ENCODE data around the gene RTN4R.
"Not testable (repeated sequence)": the region's sequence is repeated elsewhere in the genome, so short reads cannot be mapped to it uniquely, and the experiment has no call there.

RTN4R gene

GRCh38 chr22:20290578-20291248 is 22.6 kb upstream of the RTN4R start:
- DNase-seq: no peak
- 77% methylated on average over 13 of the region's 13 CpGs for WGBS
- Histone ChIP-seq H3K27ac (ENCODE audit: low read length, poor library complexity, severe bottlenecking) (no peak overlapping the region), H2BK12ac (ENCODE audit: low read length in 2 of 2) (no peak overlapping the region), H3K4me1 (ENCODE audit: control insufficient read depth, insufficient read depth, low read depth, low read length) (peaks cover 2% of the 10 kb centered on the region), H4K91ac (ENCODE audit: low read length) (no peak overlapping the region), H3K18ac (ENCODE audit: low read depth in 1 of 2, low read length in 2 of 2) (no peak overlapping the region), H4K8ac (ENCODE audit: low read length) (no peak overlapping the region), H3K23ac (ENCODE audit: low read length in 2 of 2) (no peak overlapping the region), H2AK5ac (ENCODE audit: low read length, severe bottlenecking) (no peak overlapping the region), H3K14ac (ENCODE audit: low read length in 2 of 2) (no peak overlapping the region), H3K9me3 (ENCODE audit: control insufficient read depth, low read length) (no peaks in the 10 kb centered on the region), H3K4me3 (ENCODE audit: insufficient read depth in 1 of 2, low read depth in 1 of 2, low read length in 2 of 2) (no peak overlapping the region), H2BK5ac (ENCODE audit: low read depth, low read length, poor library complexity, severe bottlenecking) (no peak overlapping the region), H3K27me3 (ENCODE audit: control insufficient read depth in 1 of 2, insufficient read depth in 1 of 2, low read length in 2 of 2) (peaks cover 20 to 62% of the 10 kb centered on the region in 2 experiments), H2BK15ac (ENCODE audit: low read depth, poor library complexity, severe bottlenecking) (no peak overlapping the region), H2AFZ (ENCODE audit: low read depth, low read length) (no peak overlapping the region), H3K36me3 (ENCODE audit: control insufficient read depth in 1 of 2, insufficient read depth in 2 of 2, low read depth in 1 of 2, low read length in 2 of 2) (no peaks in the 10 kb centered on the region), H3K79me1 (replicated peaks; ENCODE audit: low read length, poor library complexity, severe bottlenecking) (no peaks in the 10 kb centered on the region), H2BK120ac (ENCODE audit: low read depth, low read length) (no peak overlapping the region), H3K4me2 (ENCODE audit: low read length, poor library complexity, severe bottlenecking) (no peak overlapping the region), H3K4ac (ENCODE audit: low read depth in 1 of 2, low read length in 2 of 2) (no peak overlapping the region), H3K9ac (ENCODE audit: low read length) (no peak overlapping the region)

- Histone ChIP-seq H2BK15ac (ENCODE audit: low read depth, poor library complexity, severe bottlenecking) (no peak overlapping the region), H3K18ac (ENCODE audit: low read depth in 1 of 2, low read length in 2 of 2) (no peak overlapping the region), H2AFZ (ENCODE audit: low read depth, low read length) (no peak overlapping the region), H2BK5ac (ENCODE audit: low read depth, low read length, poor library complexity, severe bottlenecking) (no peak overlapping the region), H3K9ac (ENCODE audit: low read length) (no peak overlapping the region), H3K4me3 (ENCODE audit: insufficient read depth in 1 of 2, low read depth in 1 of 2, low read length in 2 of 2) (no peak overlapping the region), H3K14ac (ENCODE audit: low read length in 2 of 2) (no peak overlapping the region), H3K79me1 (replicated peaks; ENCODE audit: low read length, poor library complexity, severe bottlenecking) (no peaks in the 10 kb centered on the region), H4K8ac (ENCODE audit: low read length) (no peak overlapping the region), H3K9me3 (ENCODE audit: control insufficient read depth, low read length) (no peaks in the 10 kb centered on the region), H2AK5ac (ENCODE audit: low read length, severe bottlenecking) (no peak overlapping the region), H2BK12ac (ENCODE audit: low read length in 2 of 2) (no peak overlapping the region), H3K27ac (ENCODE audit: low read length, poor library complexity, severe bottlenecking) (no peak overlapping the region), H2BK120ac (ENCODE audit: low read depth, low read length) (no peak overlapping the region), H3K23ac (ENCODE audit: low read length in 2 of 2) (no peak overlapping the region), H3K4me1 (ENCODE audit: control insufficient read depth, insufficient read depth, low read depth, low read length) (peaks cover 2% of the 10 kb centered on the region), H4K91ac (ENCODE audit: low read length) (no peak overlapping the region), H3K36me3 (ENCODE audit: control insufficient read depth in 1 of 2, insufficient read depth in 2 of 2, low read depth in 1 of 2, low read length in 2 of 2) (no peaks in the 10 kb centered on the region), H3K4me2 (ENCODE audit: low read length, poor library complexity, severe bottlenecking) (no peak overlapping the region), H3K27me3 (ENCODE audit: control insufficient read depth in 1 of 2, insufficient read depth in 1 of 2, low read length in 2 of 2) (peaks cover 18 to 55% of the 10 kb centered on the region in 2 experiments), H3K4ac (ENCODE audit: low read depth in 1 of 2, low read length in 2 of 2) (no peak overlapping the region)
- no peak for DNase-seq
- WGBS: 76% methylated on average over 10 of the region's 10 CpGs
Measured at GRCh38 chr22:20290045-20290392, 21.9 kb upstream of the RTN4R start.

DNA sequence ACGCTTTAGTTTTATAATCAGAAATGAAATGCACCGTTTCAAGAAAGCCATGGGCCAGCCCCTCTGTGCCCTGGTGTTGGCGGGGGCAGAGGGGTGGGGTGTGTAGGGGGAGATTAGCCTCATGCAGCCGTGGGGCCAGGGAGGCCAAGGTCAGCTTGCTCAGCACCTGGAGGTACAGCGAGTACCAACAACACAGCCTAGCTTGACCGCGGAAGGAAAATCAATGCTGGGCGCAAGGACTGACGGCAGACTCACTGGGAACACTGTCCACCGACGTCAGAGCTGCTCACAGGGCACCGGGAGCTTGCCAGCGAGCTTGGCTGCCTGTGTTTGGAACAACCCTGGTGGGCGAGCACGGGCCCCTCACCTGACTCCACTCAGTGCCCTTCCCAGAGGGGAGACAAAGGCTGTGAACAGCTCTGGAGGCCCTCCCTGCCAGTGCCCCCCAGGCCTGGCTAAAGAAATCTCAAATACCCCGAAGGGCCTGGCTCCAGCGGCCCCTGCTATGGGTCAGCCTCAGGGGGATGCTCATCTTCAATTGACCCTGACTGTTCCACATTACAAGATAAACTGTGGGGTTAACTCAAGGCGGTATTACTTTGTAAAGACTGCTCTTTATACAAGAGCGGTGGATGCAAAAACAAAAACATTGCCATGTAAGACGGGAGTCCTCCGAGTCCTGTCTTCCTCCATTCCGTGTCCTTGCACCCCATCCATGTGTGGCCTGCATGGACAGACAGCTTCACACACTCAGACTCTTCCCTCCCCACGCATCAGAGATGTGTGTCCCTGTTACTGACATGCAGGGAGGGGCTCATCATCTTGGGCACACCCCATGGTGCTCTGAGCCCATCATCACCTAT is 21.3 kb upstream of the RTN4R start:
- not testable (repeated sequence) for H2BK15ac ChIP-seq (ENCODE audit: low read depth, poor library complexity, severe bottlenecking); H3K4me2 ChIP-seq (ENCODE audit: low read length, poor library complexity, severe bottlenecking); H3K4me3 ChIP-seq (ENCODE audit: insufficient read depth in 1 of 2, low read depth in 1 of 2, low read length in 2 of 2); H4K91ac ChIP-seq (ENCODE audit: low read length); H3K79me1 ChIP-seq (replicated peaks; ENCODE audit: low read length, poor library complexity, severe bottlenecking); H3K9ac ChIP-seq (ENCODE audit: low read length); H3K36me3 ChIP-seq (ENCODE audit: control insufficient read depth in 1 of 2, insufficient read depth in 2 of 2, low read depth in 1 of 2, low read length in 2 of 2); H3K9me3 ChIP-seq (ENCODE audit: control insufficient read depth, low read length); H3K18ac ChIP-seq (ENCODE audit: low read depth in 1 of 2, low read length in 2 of 2); H4K8ac ChIP-seq (ENCODE audit: low read length); H2BK5ac ChIP-seq (ENCODE audit: low read depth, low read length, poor library complexity, severe bottlenecking); H3K27ac ChIP-seq (ENCODE audit: low read length, poor library complexity, severe bottlenecking); H3K14ac ChIP-seq (ENCODE audit: low read length in 2 of 2); H3K4me1 ChIP-seq (ENCODE audit: control insufficient read depth, insufficient read depth, low read depth, low read length); H2AFZ ChIP-seq (ENCODE audit: low read depth, low read length); H3K23ac ChIP-seq (ENCODE audit: low read length in 2 of 2); H3K4ac ChIP-seq (ENCODE audit: low read depth in 1 of 2, low read length in 2 of 2); H2AK5ac ChIP-seq (ENCODE audit: low read length, severe bottlenecking); H2BK12ac ChIP-seq (ENCODE audit: low read length in 2 of 2); H2BK120ac ChIP-seq (ENCODE audit: low read depth, low read length); DNase-seq
- peaks cover 15 to 54% of the 10 kb centered on the region in 2 experiments for H3K27me3 ChIP-seq (ENCODE audit: control insufficient read depth in 1 of 2, insufficient read depth in 1 of 2, low read length in 2 of 2)
- WGBS: 83% methylated on average over 21 of the region's 23 CpGs

- H3K4me2 ChIP-seq (ENCODE audit: low read length, poor library complexity, severe bottlenecking); H3K27ac ChIP-seq (ENCODE audit: low read length, poor library complexity, severe bottlenecking); H3K4me3 ChIP-seq (ENCODE audit: insufficient read depth in 1 of 2, low read depth in 1 of 2, low read length in 2 of 2); H2AK5ac ChIP-seq (ENCODE audit: low read length, severe bottlenecking); H3K14ac ChIP-seq (ENCODE audit: low read length in 2 of 2); H2BK12ac ChIP-seq (ENCODE audit: low read length in 2 of 2); H3K4ac ChIP-seq (ENCODE audit: low read depth in 1 of 2, low read length in 2 of 2); H4K8ac ChIP-seq (ENCODE audit: low read length); H2BK15ac ChIP-seq (ENCODE audit: low read depth, poor library complexity, severe bottlenecking); H3K18ac ChIP-seq (ENCODE audit: low read depth in 1 of 2, low read length in 2 of 2); H2BK120ac ChIP-seq (ENCODE audit: low read depth, low read length); H4K91ac ChIP-seq (ENCODE audit: low read length); DNase-seq; H3K4me1 ChIP-seq (ENCODE audit: control insufficient read depth, insufficient read depth, low read depth, low read length); H3K23ac ChIP-seq (ENCODE audit: low read length in 2 of 2); H3K9me3 ChIP-seq (ENCODE audit: control insufficient read depth, low read length); H2AFZ ChIP-seq (ENCODE audit: low read depth, low read length); H2BK5ac ChIP-seq (ENCODE audit: low read depth, low read length, poor library complexity, severe bottlenecking); H3K9ac ChIP-seq (ENCODE audit: low read length); H3K79me1 ChIP-seq (replicated peaks; ENCODE audit: low read length, poor library complexity, severe bottlenecking); H3K36me3 ChIP-seq (ENCODE audit: control insufficient read depth in 1 of 2, insufficient read depth in 2 of 2, low read depth in 1 of 2, low read length in 2 of 2): not testable (repeated sequence)
- H3K27me3 ChIP-seq (ENCODE audit: control insufficient read depth in 1 of 2, insufficient read depth in 1 of 2, low read length in 2 of 2): peaks cover 22 to 51% of the 10 kb centered on the region in 2 experiments
- WGBS: 86% methylated on average over 8 of the region's 20 CpGs
Measured at GRCh38 chr22:20286784-20287423, 18.8 kb upstream of the RTN4R start.

All from mesenchymal stem cell (in vitro differentiated cells and primary cell).